ENCODE measurements around the gene TTC38.

DNA sequence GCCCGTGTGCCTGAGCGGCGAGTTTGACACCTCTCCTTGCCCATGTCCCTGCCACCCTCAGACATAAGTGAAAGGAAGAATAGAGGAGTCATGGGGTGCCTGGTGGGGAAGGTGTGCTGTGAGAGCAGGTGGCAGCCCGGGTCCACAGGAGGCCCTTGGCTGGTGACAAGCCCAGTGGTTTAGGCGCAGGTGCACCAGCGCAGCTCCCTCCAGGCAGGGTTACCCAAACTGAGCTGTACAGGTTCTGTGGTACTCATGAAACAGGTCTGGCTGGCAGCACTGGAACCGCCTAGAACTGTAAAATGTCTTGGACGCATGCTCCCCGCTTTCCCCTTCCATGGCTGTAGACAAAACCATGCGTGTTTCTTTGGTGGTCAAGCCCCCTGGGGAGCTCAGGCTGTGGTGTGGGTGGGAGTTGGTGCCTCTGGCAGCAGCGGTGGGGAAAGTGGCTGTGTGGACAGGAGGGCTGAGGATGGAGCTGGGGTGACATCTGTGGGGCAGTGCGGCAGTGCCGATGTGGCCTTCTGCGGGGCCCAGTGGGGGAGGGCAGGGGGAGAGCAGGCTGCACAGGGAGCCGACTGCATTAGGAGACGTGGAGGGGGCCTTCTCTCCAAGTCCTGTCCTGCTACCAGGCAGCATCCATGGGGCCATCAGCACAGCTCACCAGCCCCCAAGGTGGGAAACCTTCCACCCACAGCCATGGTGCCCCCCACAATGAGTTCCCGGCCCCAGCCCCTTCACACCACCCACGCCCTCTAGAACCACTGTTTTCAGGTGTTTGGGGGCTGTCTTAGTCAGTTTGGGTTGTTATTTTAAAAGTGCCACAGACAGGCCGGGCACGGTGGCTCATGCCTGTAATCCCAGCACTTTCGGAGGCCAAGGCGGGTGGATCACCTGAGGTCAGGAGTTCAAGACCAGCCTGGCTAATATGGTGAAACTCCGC, 23.3 kb downstream of the TTC38 start:
- TF ChIP-seq CTCF (IDR thresholded peaks at IDR 0.05; ENCODE audit: insufficient read depth, low read length) (no peak), GABPA (IDR thresholded peaks at IDR 0.05; ENCODE audit: low read depth) (no peak), SPI1 (IDR thresholded peaks at IDR 0.05; ENCODE audit: borderline replicate concordance, low read depth) (no peak), POLR2AphosphoS5 (IDR thresholded peaks at IDR 0.05; ENCODE audit: low read depth) (no peak)
- TF ChIP-seq, protein P1, sequence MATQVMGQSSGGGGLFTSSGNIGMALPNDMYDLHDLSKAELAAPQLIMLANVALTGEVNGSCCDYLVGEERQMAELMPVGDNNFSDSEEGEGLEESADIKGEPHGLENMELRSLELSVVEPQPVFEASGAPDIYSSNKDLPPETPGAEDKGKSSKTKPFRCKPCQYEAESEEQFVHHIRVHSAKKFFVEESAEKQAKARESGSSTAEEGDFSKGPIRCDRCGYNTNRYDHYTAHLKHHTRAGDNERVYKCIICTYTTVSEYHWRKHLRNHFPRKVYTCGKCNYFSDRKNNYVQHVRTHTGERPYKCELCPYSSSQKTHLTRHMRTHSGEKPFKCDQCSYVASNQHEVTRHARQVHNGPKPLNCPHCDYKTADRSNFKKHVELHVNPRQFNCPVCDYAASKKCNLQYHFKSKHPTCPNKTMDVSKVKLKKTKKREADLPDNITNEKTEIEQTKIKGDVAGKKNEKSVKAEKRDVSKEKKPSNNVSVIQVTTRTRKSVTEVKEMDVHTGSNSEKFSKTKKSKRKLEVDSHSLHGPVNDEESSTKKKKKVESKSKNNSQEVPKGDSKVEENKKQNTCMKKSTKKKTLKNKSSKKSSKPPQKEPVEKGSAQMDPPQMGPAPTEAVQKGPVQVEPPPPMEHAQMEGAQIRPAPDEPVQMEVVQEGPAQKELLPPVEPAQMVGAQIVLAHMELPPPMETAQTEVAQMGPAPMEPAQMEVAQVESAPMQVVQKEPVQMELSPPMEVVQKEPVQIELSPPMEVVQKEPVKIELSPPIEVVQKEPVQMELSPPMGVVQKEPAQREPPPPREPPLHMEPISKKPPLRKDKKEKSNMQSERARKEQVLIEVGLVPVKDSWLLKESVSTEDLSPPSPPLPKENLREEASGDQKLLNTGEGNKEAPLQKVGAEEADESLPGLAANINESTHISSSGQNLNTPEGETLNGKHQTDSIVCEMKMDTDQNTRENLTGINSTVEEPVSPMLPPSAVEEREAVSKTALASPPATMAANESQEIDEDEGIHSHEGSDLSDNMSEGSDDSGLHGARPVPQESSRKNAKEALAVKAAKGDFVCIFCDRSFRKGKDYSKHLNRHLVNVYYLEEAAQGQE (IDR thresholded peaks at IDR 0.05; ENCODE audit: insufficient replicate concordance, low read depth), result no peak

All from HL-60 (cell line).